Right lobe of liver (tissue), 4 donors: ENCODE data around the gene E2F6.

ENCODE experiments used
- POLR2A ChIP-seq: fragments of 450-650 bp; IDR thresholded peaks from one replicate; pipeline ENCODE4 v1.6.1; 2017; ENCODE audit warnings: antibody characterized with exemption, mild to moderate bottlenecking
- TF ChIP-seq, protein P1 (sequence below), 4 donors: fragments of 200-600 bp in 3 of 4; fragments of 450-650 bp in 1 of 4; IDR thresholded peaks; one replicate each; pipeline versions ENCODE4 v1.5.1 to v1.8.0; 2016 to 2022; ENCODE audit warnings: antibody characterized with exemption in 4 of 4, mild to moderate bottlenecking in 2 of 4
- donor health status: DM: no; HTN: no; CAD: no.
- donor health status: DM: no; HTN: no; CAD: no.
- donor health status: DM: no; HTN: yes; CAD: no.

DNA sequence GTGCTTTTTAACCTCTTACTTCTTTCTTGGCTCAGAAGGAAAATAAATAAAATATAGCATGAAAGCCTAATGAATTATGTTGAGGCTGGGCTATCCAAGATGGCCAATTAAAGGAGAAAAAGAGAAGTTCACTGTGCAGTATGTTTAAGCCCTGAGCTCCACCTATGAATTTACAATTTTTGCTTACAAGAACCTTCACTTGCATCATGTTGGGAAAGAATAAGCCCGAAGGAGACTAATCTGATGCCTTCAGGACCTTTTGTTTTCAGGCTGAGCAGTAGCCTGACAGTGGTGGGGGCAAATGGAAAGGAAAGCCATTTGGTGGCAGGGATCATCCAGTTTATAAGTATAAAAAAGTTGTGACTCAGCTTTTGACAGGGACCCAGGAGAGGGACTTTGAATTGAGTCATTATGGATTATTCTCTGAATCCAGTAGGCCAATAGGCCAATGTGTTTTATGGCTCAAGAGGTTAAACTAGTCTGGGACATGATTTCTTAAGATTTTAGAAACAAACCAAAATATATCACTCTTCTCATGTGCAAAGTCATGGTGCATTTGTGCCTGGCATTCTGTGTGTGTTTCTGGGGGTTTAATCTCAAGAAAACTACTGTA, 56.9 kb downstream of the E2F6 start:
- TF ChIP-seq, protein P1, sequence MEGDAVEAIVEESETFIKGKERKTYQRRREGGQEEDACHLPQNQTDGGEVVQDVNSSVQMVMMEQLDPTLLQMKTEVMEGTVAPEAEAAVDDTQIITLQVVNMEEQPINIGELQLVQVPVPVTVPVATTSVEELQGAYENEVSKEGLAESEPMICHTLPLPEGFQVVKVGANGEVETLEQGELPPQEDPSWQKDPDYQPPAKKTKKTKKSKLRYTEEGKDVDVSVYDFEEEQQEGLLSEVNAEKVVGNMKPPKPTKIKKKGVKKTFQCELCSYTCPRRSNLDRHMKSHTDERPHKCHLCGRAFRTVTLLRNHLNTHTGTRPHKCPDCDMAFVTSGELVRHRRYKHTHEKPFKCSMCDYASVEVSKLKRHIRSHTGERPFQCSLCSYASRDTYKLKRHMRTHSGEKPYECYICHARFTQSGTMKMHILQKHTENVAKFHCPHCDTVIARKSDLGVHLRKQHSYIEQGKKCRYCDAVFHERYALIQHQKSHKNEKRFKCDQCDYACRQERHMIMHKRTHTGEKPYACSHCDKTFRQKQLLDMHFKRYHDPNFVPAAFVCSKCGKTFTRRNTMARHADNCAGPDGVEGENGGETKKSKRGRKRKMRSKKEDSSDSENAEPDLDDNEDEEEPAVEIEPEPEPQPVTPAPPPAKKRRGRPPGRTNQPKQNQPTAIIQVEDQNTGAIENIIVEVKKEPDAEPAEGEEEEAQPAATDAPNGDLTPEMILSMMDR (IDR thresholded peaks at IDR 0.05) = no peak
- no peak for TF ChIP-seq POLR2A
